ENCODE measurements around the gene CCDC134.
A peak's percentile ranks its signal among the peaks of the same experiment; 100 is the strongest.

The CCDC134 gene

DNA sequence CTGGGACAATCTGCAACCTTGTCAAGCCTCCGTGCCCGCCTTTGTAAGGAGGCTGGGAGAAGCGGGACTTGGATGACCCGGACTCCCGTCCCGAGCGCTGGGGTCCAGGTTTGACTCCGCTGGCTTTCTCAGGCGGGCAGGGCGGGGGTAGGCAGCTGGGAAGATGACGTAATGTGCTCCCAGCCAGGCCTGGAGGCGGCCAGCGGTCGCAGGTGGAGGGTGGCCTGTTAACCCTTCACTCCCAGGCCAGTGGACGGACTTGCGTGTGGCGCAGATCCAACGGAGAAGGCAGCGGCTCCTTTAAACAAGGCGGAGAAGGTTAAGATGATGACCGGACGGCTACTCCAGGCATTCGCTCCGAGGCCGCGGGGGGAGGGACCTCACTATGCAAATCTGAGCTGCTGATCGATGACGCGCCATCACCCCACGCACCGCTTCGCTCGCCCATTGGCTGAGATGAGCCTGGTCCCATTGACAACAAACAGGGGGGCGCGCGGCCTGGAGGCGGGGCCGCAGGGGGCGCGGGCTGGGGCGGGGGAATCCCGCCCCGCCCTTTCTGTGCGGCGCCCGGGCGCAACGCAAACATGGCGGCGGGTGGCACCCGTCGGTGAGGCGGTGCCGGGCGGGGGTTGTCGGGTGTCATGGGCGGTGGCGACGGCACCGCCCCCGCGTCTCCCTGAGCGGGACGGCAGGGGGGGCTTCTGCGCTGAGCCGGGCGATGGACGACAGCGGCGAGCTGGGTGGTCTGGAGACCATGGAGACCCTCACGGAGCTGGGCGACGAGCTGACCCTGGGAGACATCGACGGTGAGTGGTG, 32.3 kb downstream of the CCDC134 start, which contains the start of gene SREBF2 (continued):
- TF ChIP-seq, protein P1, sequence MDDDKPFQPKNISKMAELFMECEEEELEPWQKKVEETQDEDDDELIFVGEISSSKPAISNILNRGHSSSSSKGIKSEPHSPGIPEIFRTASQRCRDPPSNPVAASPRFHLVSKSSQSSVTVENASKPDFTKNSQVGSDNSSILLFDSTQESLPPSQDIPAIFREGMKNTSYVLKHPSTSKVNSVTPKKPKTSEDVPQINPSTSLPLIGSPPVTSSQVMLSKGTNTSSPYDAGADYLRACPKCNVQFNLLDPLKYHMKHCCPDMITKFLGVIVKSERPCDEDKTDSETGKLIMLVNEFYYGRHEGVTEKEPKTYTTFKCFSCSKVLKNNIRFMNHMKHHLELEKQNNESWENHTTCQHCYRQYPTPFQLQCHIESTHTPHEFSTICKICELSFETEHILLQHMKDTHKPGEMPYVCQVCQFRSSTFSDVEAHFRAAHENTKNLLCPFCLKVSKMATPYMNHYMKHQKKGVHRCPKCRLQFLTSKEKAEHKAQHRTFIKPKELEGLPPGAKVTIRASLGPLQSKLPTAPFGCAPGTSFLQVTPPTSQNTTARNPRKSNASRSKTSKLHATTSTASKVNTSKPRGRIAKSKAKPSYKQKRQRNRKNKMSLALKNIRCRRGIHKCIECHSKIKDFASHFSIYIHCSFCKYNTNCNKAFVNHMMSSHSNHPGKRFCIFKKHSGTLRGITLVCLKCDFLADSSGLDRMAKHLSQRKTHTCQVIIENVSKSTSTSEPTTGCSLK (tag by site-specific recombination; IDR thresholded peaks at IDR 0.05), result no peak
- TF ChIP-seq SP7 (tag by site-specific recombination; IDR thresholded peaks at IDR 0.05) (peak; percentile 87), MZF1 (tag by site-specific recombination; IDR thresholded peaks at IDR 0.05; ENCODE audit: borderline replicate concordance) (no peak), ZNF16 (tag by site-specific recombination; IDR thresholded peaks at IDR 0.05; ENCODE audit: low read depth) (no peak), ZNF830 (tag by site-specific recombination; IDR thresholded peaks at IDR 0.05; ENCODE audit: low read depth) (no peak), ZNF768 (tag by site-specific recombination; IDR thresholded peaks at IDR 0.05) (no peak), ZNF23 (tag by site-specific recombination; IDR thresholded peaks at IDR 0.05; ENCODE audit: borderline replicate concordance) (no peak), ZIC2 (tag by site-specific recombination; IDR thresholded peaks at IDR 0.05) (peak; percentile 74), ZNF677 (tag by site-specific recombination; IDR thresholded peaks at IDR 0.05) (no peak), ZBTB20 (tag by site-specific recombination; IDR thresholded peaks at IDR 0.05) (peak; percentile 87), ZNF600 (tag by site-specific recombination; IDR thresholded peaks at IDR 0.05) (no peak; the same call in none of the 2 replicates), SALL2 (tag by site-specific recombination; IDR thresholded peaks at IDR 0.05; ENCODE audit: borderline replicate concordance) (no peak), WT1 (tag by site-specific recombination; IDR thresholded peaks at IDR 0.05) (peak; percentile 63; the same call in 1 of the 2 replicates), ZNF785 (tag by site-specific recombination; IDR thresholded peaks at IDR 0.05) (0 out of 2 replicates have a peak, but pooled peaks have one; percentile 55), KLF7 (tag by site-specific recombination; IDR thresholded peaks at IDR 0.05; ENCODE audit: borderline replicate concordance) (peak; percentile 81), ZNF48 (tag by site-specific recombination; IDR thresholded peaks at IDR 0.05) (no peak), ZNF302 (tag by site-specific recombination; IDR thresholded peaks at IDR 0.05; ENCODE audit: low read depth) (no peak), HOXD13 (CRISPR knock-in tag; IDR thresholded peaks at IDR 0.05; ENCODE audit: borderline replicate concordance) (no peak), KLF1 (tag by site-specific recombination; IDR thresholded peaks at IDR 0.05) (peak; percentile 90), ZNF426 (tag by site-specific recombination; IDR thresholded peaks at IDR 0.05) (no peak), ZNF776 (tag by site-specific recombination; IDR thresholded peaks at IDR 0.05; ENCODE audit: borderline replicate concordance) (no peak), SCRT2 (tag by site-specific recombination; IDR thresholded peaks at IDR 0.05) (no peak; the same call in 1 of the 2 replicates), ZNF239 (tag by site-specific recombination; IDR thresholded peaks at IDR 0.05) (no peak), ZNF341 (tag by site-specific recombination; IDR thresholded peaks at IDR 0.05; ENCODE audit: low read depth) (peak; percentile 81), ZNF777 (tag by site-specific recombination; IDR thresholded peaks at IDR 0.05; ENCODE audit: borderline replicate concordance) (peak; percentile 90)
- TF ChIP-seq, protein P2, sequence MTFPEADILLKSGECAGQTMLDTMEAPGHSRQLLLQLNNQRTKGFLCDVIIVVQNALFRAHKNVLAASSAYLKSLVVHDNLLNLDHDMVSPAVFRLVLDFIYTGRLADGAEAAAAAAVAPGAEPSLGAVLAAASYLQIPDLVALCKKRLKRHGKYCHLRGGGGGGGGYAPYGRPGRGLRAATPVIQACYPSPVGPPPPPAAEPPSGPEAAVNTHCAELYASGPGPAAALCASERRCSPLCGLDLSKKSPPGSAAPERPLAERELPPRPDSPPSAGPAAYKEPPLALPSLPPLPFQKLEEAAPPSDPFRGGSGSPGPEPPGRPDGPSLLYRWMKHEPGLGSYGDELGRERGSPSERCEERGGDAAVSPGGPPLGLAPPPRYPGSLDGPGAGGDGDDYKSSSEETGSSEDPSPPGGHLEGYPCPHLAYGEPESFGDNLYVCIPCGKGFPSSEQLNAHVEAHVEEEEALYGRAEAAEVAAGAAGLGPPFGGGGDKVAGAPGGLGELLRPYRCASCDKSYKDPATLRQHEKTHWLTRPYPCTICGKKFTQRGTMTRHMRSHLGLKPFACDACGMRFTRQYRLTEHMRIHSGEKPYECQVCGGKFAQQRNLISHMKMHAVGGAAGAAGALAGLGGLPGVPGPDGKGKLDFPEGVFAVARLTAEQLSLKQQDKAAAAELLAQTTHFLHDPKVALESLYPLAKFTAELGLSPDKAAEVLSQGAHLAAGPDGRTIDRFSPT (tag by site-specific recombination; IDR thresholded peaks at IDR 0.05), result peak; percentile 93
- TF ChIP-seq, protein P3, sequence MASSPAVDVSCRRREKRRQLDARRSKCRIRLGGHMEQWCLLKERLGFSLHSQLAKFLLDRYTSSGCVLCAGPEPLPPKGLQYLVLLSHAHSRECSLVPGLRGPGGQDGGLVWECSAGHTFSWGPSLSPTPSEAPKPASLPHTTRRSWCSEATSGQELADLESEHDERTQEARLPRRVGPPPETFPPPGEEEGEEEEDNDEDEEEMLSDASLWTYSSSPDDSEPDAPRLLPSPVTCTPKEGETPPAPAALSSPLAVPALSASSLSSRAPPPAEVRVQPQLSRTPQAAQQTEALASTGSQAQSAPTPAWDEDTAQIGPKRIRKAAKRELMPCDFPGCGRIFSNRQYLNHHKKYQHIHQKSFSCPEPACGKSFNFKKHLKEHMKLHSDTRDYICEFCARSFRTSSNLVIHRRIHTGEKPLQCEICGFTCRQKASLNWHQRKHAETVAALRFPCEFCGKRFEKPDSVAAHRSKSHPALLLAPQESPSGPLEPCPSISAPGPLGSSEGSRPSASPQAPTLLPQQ (tag by site-specific recombination; IDR thresholded peaks at IDR 0.05), result peak; percentile 92
- TF ChIP-seq, protein P4, sequence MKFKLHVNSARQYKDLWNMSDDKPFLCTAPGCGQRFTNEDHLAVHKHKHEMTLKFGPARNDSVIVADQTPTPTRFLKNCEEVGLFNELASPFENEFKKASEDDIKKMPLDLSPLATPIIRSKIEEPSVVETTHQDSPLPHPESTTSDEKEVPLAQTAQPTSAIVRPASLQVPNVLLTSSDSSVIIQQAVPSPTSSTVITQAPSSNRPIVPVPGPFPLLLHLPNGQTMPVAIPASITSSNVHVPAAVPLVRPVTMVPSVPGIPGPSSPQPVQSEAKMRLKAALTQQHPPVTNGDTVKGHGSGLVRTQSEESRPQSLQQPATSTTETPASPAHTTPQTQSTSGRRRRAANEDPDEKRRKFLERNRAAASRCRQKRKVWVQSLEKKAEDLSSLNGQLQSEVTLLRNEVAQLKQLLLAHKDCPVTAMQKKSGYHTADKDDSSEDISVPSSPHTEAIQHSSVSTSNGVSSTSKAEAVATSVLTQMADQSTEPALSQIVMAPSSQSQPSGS (tag by site-specific recombination; IDR thresholded peaks at IDR 0.05; ENCODE audit: low read depth), result peak; percentile 100
- TF ChIP-seq, protein P5, sequence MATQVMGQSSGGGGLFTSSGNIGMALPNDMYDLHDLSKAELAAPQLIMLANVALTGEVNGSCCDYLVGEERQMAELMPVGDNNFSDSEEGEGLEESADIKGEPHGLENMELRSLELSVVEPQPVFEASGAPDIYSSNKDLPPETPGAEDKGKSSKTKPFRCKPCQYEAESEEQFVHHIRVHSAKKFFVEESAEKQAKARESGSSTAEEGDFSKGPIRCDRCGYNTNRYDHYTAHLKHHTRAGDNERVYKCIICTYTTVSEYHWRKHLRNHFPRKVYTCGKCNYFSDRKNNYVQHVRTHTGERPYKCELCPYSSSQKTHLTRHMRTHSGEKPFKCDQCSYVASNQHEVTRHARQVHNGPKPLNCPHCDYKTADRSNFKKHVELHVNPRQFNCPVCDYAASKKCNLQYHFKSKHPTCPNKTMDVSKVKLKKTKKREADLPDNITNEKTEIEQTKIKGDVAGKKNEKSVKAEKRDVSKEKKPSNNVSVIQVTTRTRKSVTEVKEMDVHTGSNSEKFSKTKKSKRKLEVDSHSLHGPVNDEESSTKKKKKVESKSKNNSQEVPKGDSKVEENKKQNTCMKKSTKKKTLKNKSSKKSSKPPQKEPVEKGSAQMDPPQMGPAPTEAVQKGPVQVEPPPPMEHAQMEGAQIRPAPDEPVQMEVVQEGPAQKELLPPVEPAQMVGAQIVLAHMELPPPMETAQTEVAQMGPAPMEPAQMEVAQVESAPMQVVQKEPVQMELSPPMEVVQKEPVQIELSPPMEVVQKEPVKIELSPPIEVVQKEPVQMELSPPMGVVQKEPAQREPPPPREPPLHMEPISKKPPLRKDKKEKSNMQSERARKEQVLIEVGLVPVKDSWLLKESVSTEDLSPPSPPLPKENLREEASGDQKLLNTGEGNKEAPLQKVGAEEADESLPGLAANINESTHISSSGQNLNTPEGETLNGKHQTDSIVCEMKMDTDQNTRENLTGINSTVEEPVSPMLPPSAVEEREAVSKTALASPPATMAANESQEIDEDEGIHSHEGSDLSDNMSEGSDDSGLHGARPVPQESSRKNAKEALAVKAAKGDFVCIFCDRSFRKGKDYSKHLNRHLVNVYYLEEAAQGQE (tag by site-specific recombination; IDR thresholded peaks at IDR 0.05), result no peak

Measured in HEK293 (cell line).